GM06990 (cell line): ENCODE measurements around the gene VSIG10.
"Not testable (repeated sequence)": the region's sequence is repeated elsewhere in the genome, so short reads cannot be mapped to it uniquely, and the experiment has no call there.

Experiments
- DNase-seq: peaks from one replicate; pipeline ENCODE4 v3.0.0-alpha.2; 2011; ENCODE audit not compliant: insufficient read length; ENCODE audit errors: extremely low read depth
- H3K27me3 ChIP-seq: replicated peaks from 2 replicates; pipeline ENCODE4 v1.6.0; 2011; ENCODE audit warnings: low read length; ENCODE audit not compliant: control insufficient read depth, insufficient read depth
- H3K36me3 ChIP-seq: 2 replicates; pipeline ENCODE4 v1.5.1; 2011; ENCODE audit warnings: low read length; ENCODE audit not compliant: control insufficient read depth, insufficient read depth
- H3K4me3 ChIP-seq: replicated peaks from 2 replicates; pipeline ENCODE4 v1.5.1; 2011; ENCODE audit warnings: low read depth, mild to moderate bottlenecking, control low read depth, low read length
- CTCF ChIP-seq: IDR thresholded peaks from 2 replicates; pipeline ENCODE4 v1.5.1; 2011; ENCODE audit warnings: low read length, control low read depth, mild to moderate bottlenecking, inconsistent platforms; ENCODE audit not compliant: insufficient read depth, poor library complexity, severe bottlenecking

The VSIG10 gene

GRCh38 chr12:118022728-118023109 is 81.1 kb downstream of the VSIG10 start:
- TF ChIP-seq CTCF, result no peak
- H3K4me3 ChIP-seq, result no peak overlapping the region
- H3K36me3 ChIP-seq, result peaks cover 24% of the 10 kb centered on the region
- H3K27me3 ChIP-seq, result no peaks in the 10 kb centered on the region
- DNase-seq, result no peak

- H3K36me3 ChIP-seq, result peaks cover 24% of the 10 kb centered on the region
- not testable (repeated sequence) for DNase-seq, H3K4me3 ChIP-seq, H3K27me3 ChIP-seq
Observed at GRCh38 chr12:118022097-118022727, 81.6 kb downstream of the VSIG10 start.

- Histone ChIP-seq H3K27me3 (no peaks in the 10 kb centered on the region), H3K4me3 (no peak overlapping the region), H3K36me3 (peaks cover 7% of the 10 kb centered on the region)
- no peak for DNase-seq
- no peak for TF ChIP-seq CTCF
Observed at GRCh38 chr12:118020036-118020435, 83.8 kb downstream of the VSIG10 start.

- TF ChIP-seq CTCF, result no peak
- peak overlapping the region; percentile 89 for H3K4me3 ChIP-seq
- H3K36me3 ChIP-seq, result peaks cover 6% of the 10 kb centered on the region; the same call in 1 of the 2 replicates
- no peak for DNase-seq
- no peaks in the 10 kb centered on the region for H3K27me3 ChIP-seq
Observed at GRCh38 chr12:118017926-118018325, 85.9 kb downstream of the VSIG10 start.

GRCh38 chr12:118016424-118017264 is 87.2 kb downstream of the VSIG10 start, which contains the start of gene RFC5:
Gene RFC5 (plus strand): TSS chr12:118016703. CDS start chr12:118016828, 125 bp downstream.
- no peak for TF ChIP-seq CTCF
- peak; percentile 96 for DNase-seq
- Histone ChIP-seq H3K4me3 (peak within 1 kb of the TSS; percentile 89), H3K27me3 (no peaks in the 10 kb centered on the region), H3K36me3 (peaks cover 3% of the 10 kb centered on the region; the same call in 1 of the 2 replicates)

GRCh38 chr12:118015944-118016343 is 87.9 kb downstream of the VSIG10 start:
- no peak for DNase-seq
- no peak for TF ChIP-seq CTCF
- Histone ChIP-seq H3K27me3 (no peaks in the 10 kb centered on the region), H3K36me3 (peaks cover 3% of the 10 kb centered on the region; the same call in 1 of the 2 replicates), H3K4me3 (no peak overlapping the region)
